GM18517 (cell line): ENCODE measurements around the gene LRCH1.
A peak's percentile ranks its signal among the peaks of the same experiment; 100 is the strongest.

Experiments used
- ATAC-seq: cut with Tn5 transposase; IDR thresholded peaks from one replicate; pipeline ENCODE4 v1.9.1; 2021; ENCODE audit warnings: mild to moderate bottlenecking, moderate library complexity; ENCODE audit not compliant: unreplicated experiment

LRCH1 gene

DNA sequence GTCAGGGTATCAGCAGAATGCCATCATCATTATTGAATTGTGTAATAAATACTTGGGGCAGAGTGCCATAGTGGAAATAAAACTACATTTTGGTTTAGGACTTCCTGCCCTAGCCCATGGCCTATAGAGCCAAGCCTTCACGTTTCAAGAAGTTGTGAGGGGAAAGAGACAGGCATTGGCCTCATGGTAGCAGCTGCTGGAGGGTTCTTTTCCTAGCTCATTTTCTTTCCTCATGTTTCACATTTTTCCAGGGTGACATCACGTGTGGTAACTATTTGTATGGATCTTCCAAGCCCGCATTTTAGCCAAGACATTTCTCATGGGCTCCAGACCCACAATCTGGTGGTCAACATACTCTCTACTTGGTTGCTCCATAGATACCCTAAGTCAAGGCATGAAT lies 80.4 kb downstream of the LRCH1 start:
- ATAC-seq = no peak

- ATAC-seq = no peak
Measured at GRCh38 chr13:46636451-46636850, 83.5 kb downstream of the LRCH1 start.

DNA sequence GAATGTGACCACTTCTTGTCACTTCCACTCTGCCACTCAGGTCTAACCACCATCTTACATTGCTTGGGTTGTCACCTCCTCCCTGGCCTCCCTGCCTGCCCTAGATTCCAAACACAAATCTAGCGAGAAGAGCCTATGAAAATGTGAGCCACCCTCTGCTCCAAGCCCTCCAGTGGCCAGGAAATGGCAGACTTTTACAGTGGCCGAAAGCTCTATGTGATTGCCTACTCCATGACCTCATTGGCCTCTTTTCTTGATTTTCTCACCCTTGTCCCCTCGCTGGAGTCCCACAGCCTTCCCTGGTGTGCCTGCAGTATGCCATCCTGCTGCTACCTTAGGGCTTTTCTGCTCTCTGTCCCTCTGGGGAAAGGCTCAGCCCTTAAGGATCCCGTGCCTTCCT lies 84.2 kb downstream of the LRCH1 start:
- ATAC-seq = no peak

- ATAC-seq = no peak
Measured at GRCh38 chr13:46638262-46638661, 85.3 kb downstream of the LRCH1 start.

DNA sequence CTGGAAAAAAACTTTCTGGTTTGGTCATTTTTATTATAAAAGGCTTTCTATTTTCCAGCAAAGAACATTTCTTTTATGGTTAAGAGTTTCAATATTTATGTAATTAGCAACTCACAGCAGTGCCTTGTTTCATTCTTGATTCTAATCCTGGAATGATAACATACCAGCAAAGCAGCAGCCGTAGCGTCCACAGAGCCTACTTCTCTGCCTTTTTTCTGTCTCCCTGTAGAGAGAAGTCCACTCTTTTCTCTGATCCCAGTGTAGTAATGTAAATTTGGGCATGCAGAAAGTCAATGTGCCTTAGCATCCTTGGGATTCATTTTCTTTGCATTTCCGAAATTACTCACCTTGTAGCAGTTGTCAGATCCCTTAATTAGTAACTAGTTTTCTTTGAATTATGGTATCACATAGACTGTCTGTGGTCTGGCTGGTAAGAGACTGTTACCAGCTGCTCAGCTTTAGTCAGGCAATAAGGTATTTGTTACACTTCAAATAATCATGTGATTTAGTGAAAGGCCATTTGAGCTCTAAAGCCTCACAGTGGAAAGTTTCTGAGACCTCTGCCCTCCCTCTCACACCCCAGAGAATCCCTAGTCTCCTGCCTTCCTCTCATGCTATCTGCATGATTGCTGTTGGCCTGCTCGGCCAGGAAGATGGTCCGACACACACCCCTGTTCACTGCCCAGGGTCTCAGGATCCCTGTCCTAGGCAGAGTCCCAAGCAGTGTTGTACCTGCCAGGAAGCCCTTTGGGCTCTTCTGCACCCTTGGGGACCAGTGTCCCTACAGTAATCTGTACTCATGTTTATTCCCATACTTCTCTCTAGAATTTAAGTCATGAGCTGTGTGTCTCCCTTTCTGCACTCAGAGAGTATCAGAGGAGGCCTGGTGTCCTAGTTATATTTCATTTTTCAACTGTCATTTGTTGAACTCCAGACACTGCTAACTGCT lies 86.3 kb downstream of the LRCH1 start:
- ATAC-seq = peak; percentile 94

DNA sequence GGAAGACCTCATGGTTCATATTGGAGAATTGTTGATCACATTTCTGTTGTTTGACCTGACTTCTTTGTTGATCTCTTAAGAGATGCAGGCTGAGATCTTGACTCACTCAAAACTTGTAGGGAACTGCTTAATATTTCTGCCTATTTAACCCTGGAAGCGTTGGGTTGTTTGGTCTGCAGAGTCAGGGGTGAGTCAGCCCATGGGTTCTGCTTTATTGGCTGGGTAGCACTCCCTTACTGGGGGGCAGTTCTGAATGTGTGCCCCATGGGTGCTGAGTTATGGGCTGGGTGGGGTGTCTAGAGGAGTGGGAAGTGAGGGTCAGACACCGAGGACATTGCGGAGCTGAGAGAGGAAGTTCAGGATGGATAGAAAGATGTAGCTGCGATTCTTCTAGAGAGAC lies 87.9 kb downstream of the LRCH1 start:
- no peak for ATAC-seq

DNA sequence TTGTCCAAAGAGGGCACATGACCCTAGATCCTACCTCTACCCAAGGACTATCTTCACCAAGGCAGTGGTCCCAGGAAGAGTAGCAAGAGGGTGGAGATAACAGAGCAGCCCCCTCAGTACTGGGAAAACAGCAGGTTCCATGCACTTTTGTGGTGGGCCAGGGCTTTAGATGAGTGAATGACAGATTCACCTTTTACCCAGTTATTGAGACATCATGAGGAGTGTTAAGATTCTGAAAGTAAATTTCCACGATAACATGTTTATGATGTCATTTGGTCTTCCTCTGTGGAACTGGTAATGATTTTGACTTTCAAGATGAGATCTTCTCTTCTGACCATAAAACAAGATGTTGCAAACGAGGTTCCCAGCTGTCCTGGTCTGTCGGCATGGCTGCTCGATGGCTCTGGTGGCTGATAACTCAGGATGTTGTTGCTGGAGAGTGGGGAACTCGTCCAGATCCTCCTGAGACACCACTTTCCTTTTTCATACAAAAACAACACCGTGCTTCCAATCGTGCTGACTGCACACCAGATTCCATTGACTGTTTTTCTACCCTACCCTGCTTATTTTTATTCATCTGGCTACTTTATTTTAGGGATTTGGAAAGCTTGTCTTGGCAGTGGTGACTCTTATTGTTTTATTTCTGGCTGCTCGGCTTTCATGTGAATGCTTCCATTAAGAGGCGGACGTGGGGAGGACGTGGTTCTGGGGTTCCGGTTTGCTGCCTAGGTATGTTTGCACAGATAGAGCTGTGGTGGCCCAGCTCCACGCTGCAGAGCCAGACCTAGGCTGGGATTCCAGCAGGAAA lies 88.5 kb downstream of the LRCH1 start:
- ATAC-seq = no peak

- no peak for ATAC-seq
Measured at GRCh38 chr13:46642254-46642653, 89.3 kb downstream of the LRCH1 start.

DNA sequence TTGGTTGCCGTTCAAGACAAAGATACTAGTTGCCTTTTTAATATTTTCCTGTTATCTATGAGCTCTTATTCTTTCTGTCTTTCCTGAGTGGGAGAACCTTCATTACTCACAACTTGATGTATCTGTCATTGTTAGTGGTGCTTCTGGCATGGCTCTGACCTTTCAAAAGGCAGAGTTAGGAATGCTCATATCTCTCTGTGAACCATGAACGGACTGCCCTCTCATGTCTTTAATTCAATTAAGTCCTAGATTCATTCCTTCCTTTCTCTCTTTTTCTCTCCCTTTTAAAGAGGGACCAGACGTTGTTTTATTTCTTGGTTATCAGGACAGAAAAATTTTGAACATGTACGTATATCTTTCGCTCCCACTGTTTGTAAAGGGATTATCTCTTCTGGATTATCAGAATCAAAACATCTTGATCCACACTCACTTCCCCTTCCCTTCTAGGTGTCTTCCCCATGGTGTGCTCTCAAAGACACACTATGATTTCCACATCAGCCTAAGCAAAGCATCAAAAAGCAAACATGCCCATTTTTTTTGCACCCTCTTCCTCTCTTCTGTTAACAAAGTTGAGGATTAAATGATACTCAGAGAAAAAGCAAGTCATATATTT lies 90.3 kb downstream of the LRCH1 start:
- no peak for ATAC-seq

- ATAC-seq = no peak
Measured at GRCh38 chr13:46644816-46645215, 91.8 kb downstream of the LRCH1 start.

GRCh38 chr13:46647512-46648065 lies 94.6 kb downstream of the LRCH1 start:
- ATAC-seq = no peak

GRCh38 chr13:46648166-46648607 lies 95.2 kb downstream of the LRCH1 start:
- ATAC-seq = peak; percentile 81

DNA sequence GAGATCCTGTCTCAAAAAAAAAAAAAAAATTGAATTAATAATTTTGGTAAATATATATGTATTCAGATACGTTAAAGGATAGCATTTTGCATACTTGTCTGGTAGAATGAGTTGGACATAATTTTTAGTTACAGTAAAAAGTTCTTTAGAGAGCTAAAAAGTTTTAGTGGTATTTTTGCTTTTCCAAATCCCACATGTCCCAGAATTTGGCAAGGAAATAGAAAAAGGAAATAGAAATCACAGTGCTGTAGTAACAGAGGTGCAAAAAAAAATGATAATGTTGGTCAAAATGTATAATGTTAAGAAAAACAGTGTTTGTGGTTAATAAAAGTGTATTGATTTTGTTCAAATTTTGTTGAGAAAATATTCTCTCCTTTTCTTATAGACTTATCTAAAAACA lies 96.8 kb downstream of the LRCH1 start:
- ATAC-seq = no peak

DNA sequence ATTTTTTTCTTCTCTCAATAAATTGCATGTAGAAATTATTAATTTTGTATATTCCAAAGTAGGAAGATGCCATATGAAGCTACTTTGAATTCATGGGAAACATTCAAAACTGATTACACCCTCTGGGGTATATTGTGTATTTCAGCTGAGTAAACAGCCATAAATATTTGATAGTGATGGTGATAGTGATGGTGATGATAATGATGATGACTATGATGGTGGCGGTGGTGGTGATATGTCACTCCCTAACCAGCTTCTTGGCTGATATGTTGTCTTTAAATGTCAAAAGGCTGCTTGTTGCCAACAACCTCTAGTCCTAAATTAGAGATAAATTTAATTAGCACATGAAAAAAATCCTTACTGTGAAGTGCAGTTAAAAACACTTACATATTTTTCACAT lies 102.0 kb downstream of the LRCH1 start:
- no peak for ATAC-seq

GRCh38 chr13:46655377-46656180 lies 102.6 kb downstream of the LRCH1 start:
- ATAC-seq = no peak

DNA sequence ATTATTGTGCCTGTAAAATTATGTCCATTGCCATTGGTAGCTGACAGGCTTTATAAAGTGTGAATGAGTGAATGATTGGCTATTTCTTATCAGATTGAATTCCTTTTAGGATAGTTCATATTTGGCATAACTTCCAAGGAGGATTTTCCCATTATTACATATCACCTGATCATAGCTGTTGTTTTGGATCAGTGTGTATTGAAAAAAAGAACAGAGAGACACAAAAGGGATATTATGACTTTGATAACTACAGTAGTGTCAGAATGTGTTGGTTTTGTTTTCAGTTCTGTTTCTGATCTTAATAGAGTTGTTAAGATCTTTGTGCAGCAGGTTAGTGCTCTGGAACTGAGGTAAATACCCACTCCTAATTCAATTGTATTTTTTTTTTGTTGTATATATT lies 103.8 kb downstream of the LRCH1 start:
- ATAC-seq = peak; percentile 87

DNA sequence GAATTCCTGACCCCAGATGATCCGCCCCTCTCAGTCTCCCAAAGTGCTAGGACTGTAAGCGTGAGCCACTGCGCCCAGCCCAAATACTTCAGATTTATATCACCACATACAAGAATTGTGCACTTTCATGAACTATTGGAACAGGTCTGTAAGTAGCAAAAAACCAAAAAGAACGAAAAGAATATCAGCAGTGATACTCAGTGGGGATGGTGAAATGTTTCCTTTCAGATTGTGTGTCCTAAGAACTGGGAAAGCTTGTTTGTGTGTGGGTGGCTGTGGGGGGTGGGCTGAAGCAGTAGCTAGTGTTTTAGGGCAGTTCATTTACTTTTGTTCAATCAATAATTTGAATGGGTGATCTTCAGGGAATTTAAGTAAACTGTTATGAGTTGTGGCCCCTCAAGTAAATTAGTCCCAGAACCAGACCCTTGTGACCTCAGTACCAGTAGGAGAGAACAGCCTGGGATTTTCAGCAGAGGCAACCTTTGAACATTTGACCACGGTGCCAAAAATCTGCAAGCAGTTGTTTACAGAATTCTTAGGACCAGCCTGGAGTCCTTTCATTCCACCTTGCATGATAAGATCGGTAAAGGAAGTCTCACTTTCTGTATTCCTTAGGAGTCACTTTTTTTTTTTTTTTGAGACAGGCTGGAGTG lies 106.6 kb downstream of the LRCH1 start:
- no peak for ATAC-seq

DNA sequence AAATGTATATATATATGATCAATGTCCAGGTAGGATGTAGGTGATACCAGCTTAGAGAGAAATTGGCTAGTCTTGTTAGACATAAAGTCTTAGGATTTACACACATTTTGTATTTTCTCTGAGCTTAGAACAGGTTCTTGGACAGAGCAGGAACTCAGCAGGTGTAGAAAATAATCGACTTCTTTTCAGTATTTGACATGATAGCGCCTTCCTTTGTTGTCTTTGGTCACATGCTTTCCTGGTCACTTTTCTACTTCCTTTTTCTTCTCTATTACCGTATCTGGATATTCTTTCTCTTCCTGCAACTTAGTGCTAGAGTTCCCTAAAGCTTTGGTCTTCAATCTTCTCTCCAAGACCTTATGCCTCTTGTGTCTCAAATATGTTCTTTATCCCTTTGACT lies 107.4 kb downstream of the LRCH1 start:
- no peak for ATAC-seq

DNA sequence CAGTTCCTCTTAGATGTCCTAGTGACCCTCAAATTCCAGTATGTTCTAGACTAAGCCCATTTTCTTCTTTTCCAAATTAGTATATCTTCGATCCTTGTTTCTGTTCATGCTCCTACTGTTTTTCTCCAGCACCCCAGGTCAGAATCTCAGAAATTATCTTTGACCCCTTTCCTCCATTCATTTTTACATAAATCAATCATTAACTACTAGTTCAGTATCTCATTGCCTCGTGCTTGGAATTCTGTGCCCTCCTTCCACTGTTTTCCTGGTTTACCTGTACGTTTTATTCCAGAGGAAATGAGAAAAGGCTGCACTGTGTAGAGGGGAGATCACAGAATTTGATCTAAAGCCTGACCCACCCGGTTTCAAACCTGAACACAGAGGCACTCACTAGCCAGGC lies 107.9 kb downstream of the LRCH1 start:
- ATAC-seq = no peak

DNA sequence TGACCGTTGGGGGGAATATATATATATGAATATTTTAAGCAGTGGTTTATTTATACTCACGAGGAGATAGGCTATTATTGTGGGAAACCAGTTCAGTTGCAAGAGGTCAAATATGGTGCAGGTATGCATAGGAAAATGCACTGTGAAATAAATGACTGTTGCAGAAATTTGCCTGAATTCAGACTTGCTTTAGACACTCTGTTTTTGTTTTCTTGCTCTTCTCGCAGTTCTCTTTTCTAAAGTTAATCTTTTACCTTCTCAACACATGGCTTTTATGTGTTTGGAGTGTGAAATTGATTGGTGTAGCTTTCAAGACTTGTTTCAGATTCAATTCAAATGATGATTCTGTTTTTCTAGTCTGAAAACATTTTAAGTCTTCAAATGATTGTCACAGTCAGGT lies 109.7 kb downstream of the LRCH1 start:
- peak; percentile 66 for ATAC-seq
